ENCODE data around the gene VAMP8.
A peak's percentile ranks its signal among the peaks of the same experiment; 100 is the strongest.

VAMP8 gene

GRCh38 chr2:85561280-85562212 is 15.8 kb upstream of the VAMP8 start, which contains the start of gene GGCX:
TSS of gene GGCX (minus strand) at chr2:85561493. CDS start at chr2:85561428, 65 bp downstream.
- peak within 1 kb of the TSS; percentile 73 for H3K27ac ChIP-seq
- no peaks in the 10 kb centered on the region for H3K79me2 ChIP-seq
- no peaks in the 10 kb centered on the region for H3K9me3 ChIP-seq (ENCODE audit: control insufficient read depth, low read length)
- peak within 1 kb of the TSS; percentile 83 for H3K4me2 ChIP-seq (ENCODE audit: low read length)
- peak; percentile 38 for TF ChIP-seq CTCF (IDR thresholded peaks at IDR 0.05)
- H2AFZ ChIP-seq = peak within 1 kb of the TSS; percentile 77
- peak within 1 kb of the TSS; percentile 73 for H3K4me3 ChIP-seq (ENCODE audit: low read depth, low read length)
- H3K36me3 ChIP-seq (ENCODE audit: control insufficient read depth, insufficient read depth, low read length) = no peaks in the 10 kb centered on the region
- H3K27me3 ChIP-seq (ENCODE audit: control insufficient read depth, insufficient read depth, low read length) = no peaks in the 10 kb centered on the region
- H3K4me1 ChIP-seq = peaks cover 2% of the 10 kb centered on the region
- peak within 1 kb of the TSS; percentile 14 for H3K9ac ChIP-seq

GRCh38 chr2:85564144-85564563 is 13.2 kb upstream of the VAMP8 start:
- H3K27ac ChIP-seq = no peak overlapping the region
- TF ChIP-seq CTCF (IDR thresholded peaks at IDR 0.05) = no peak

GRCh38 chr2:85566265-85566664 is 11.1 kb upstream of the VAMP8 start:
- Histone ChIP-seq H3K9ac (no peak overlapping the region), H3K27ac (no peak overlapping the region), H2AFZ (no peak overlapping the region), H3K4me3 (ENCODE audit: low read depth, low read length) (no peak overlapping the region), H3K36me3 (ENCODE audit: control insufficient read depth, insufficient read depth, low read length) (no peaks in the 10 kb centered on the region), H3K79me2 (no peaks in the 10 kb centered on the region), H3K4me1 (no peaks in the 10 kb centered on the region), H3K27me3 (ENCODE audit: control insufficient read depth, insufficient read depth, low read length) (no peaks in the 10 kb centered on the region), H3K4me2 (ENCODE audit: low read length) (no peak overlapping the region), H3K9me3 (ENCODE audit: control insufficient read depth, low read length) (no peaks in the 10 kb centered on the region)
- no peak for TF ChIP-seq CTCF (IDR thresholded peaks at IDR 0.05)

More at GRCh38 chr2:85564144-85564563, 13.2 kb upstream of the VAMP8 start:
- no peak overlapping the region for H2AFZ ChIP-seq
- H3K36me3 ChIP-seq (ENCODE audit: control insufficient read depth, insufficient read depth, low read length) = no peaks in the 10 kb centered on the region
- no peak overlapping the region for H3K9ac ChIP-seq
- H3K4me2 ChIP-seq (ENCODE audit: low read length) = no peak overlapping the region
- H3K4me3 ChIP-seq (ENCODE audit: low read depth, low read length) = no peak overlapping the region
- no peaks in the 10 kb centered on the region for H3K9me3 ChIP-seq (ENCODE audit: control insufficient read depth, low read length)
- H3K27me3 ChIP-seq (ENCODE audit: control insufficient read depth, insufficient read depth, low read length) = no peaks in the 10 kb centered on the region
- H3K79me2 ChIP-seq = no peaks in the 10 kb centered on the region
- peaks cover 2% of the 10 kb centered on the region for H3K4me1 ChIP-seq

- peaks cover 15% of the 10 kb centered on the region for H3K4me1 ChIP-seq
These were observed 1.6 kb upstream of the VAMP8 start for GRCh38 chr2:85575739-85576138.

More at GRCh38 chr2:85575739-85576138, 1.6 kb upstream of the VAMP8 start:
- Histone ChIP-seq H2AFZ (peak overlapping the region; percentile 75), H3K36me3 (ENCODE audit: control insufficient read depth, insufficient read depth, low read length) (no peaks in the 10 kb centered on the region), H3K4me3 (ENCODE audit: low read depth, low read length) (no peak overlapping the region), H3K79me2 (peaks cover 2% of the 10 kb centered on the region), H3K9ac (no peak overlapping the region), H3K27me3 (ENCODE audit: control insufficient read depth, insufficient read depth, low read length) (no peaks in the 10 kb centered on the region), H3K4me2 (ENCODE audit: low read length) (no peak overlapping the region), H3K27ac (peak overlapping the region; percentile 88), H3K9me3 (ENCODE audit: control insufficient read depth, low read length) (no peaks in the 10 kb centered on the region)
- no peak for TF ChIP-seq CTCF (IDR thresholded peaks at IDR 0.05)

Measured in parathyroid adenoma (tissue), 2 donors.